IPS-15b (cell line): ENCODE measurements around the gene PDRG1.
"Not testable (repeated sequence)": the region's sequence is repeated elsewhere in the genome, so short reads cannot be mapped to it uniquely, and the experiment has no call there.

Experiments used
- H3K27me3 ChIP-seq: one replicate; pipeline ENCODE4 v1.6.1; 2013; ENCODE audit warnings: low read length; ENCODE audit not compliant: control insufficient read depth, insufficient read depth
- H3K36me3 ChIP-seq: one replicate; pipeline ENCODE4 v1.6.1; 2013; ENCODE audit warnings: low read length; ENCODE audit not compliant: control insufficient read depth, insufficient read depth
- H3K4me1 ChIP-seq: one replicate; pipeline ENCODE4 v1.6.1; 2013; ENCODE audit warnings: mild to moderate bottlenecking, low read length; ENCODE audit not compliant: control insufficient read depth, insufficient read depth
- H3K4me3 ChIP-seq: one replicate; pipeline ENCODE4 v1.5.1; 2013; ENCODE audit warnings: low read depth, low read length
- H3K9ac ChIP-seq: one replicate; pipeline ENCODE4 v1.6.1; 2013; ENCODE audit warnings: low read depth, mild to moderate bottlenecking, low read length
- H3K9me3 ChIP-seq: one replicate; pipeline ENCODE4 v1.6.1; 2013; ENCODE audit warnings: mild to moderate bottlenecking, low read length; ENCODE audit not compliant: control insufficient read depth, insufficient read depth

The PDRG1 gene

GRCh38 chr20:31937820-31938219 is 14.0 kb downstream of the PDRG1 start:
- Histone ChIP-seq H3K4me1 (peaks cover 6% of the 10 kb centered on the region), H3K36me3 (no peaks in the 10 kb centered on the region), H3K27me3 (no peaks in the 10 kb centered on the region), H3K9me3 (no peaks in the 10 kb centered on the region), H3K9ac (no peak overlapping the region), H3K4me3 (no peak overlapping the region)

GRCh38 chr20:31936420-31936819 is 15.4 kb downstream of the PDRG1 start:
- H3K4me1 ChIP-seq, result peaks cover 6% of the 10 kb centered on the region
- no peaks in the 10 kb centered on the region for H3K27me3 ChIP-seq
- no peak overlapping the region for H3K4me3 ChIP-seq
- H3K9me3 ChIP-seq, result no peaks in the 10 kb centered on the region
- no peaks in the 10 kb centered on the region for H3K36me3 ChIP-seq
- no peak overlapping the region for H3K9ac ChIP-seq

- H3K4me1 ChIP-seq, result peaks cover 6% of the 10 kb centered on the region
- no peaks in the 10 kb centered on the region for H3K9me3 ChIP-seq
- H3K36me3 ChIP-seq, result no peaks in the 10 kb centered on the region
- H3K9ac ChIP-seq, result no peak overlapping the region
- no peaks in the 10 kb centered on the region for H3K27me3 ChIP-seq
- H3K4me3 ChIP-seq, result no peak overlapping the region
Observed at GRCh38 chr20:31934968-31935764, 16.7 kb downstream of the PDRG1 start.

- H3K36me3 ChIP-seq, result no peaks in the 10 kb centered on the region
- H3K4me3 ChIP-seq, result no peak overlapping the region
- H3K9me3 ChIP-seq, result no peaks in the 10 kb centered on the region
- peaks cover 6% of the 10 kb centered on the region for H3K4me1 ChIP-seq
- H3K9ac ChIP-seq, result no peak overlapping the region
- H3K27me3 ChIP-seq, result no peaks in the 10 kb centered on the region
Observed at GRCh38 chr20:31934491-31934890, 17.4 kb downstream of the PDRG1 start.

- Histone ChIP-seq H3K36me3 (no peaks in the 10 kb centered on the region), H3K9me3 (no peaks in the 10 kb centered on the region), H3K4me1 (peaks cover 6% of the 10 kb centered on the region), H3K9ac (no peak overlapping the region), H3K4me3 (no peak overlapping the region), H3K27me3 (no peaks in the 10 kb centered on the region)
Observed at GRCh38 chr20:31933698-31934097, 18.1 kb downstream of the PDRG1 start.

GRCh38 chr20:31930779-31931178 is 21.1 kb downstream of the PDRG1 start:
- Histone ChIP-seq H3K27me3 (peaks cover 2% of the 10 kb centered on the region), H3K4me3 (no peak overlapping the region), H3K9me3 (no peaks in the 10 kb centered on the region), H3K4me1 (peaks cover 4% of the 10 kb centered on the region), H3K36me3 (no peaks in the 10 kb centered on the region), H3K9ac (no peak overlapping the region)

- H3K36me3 ChIP-seq, H3K27me3 ChIP-seq, H3K9me3 ChIP-seq, H3K4me3 ChIP-seq, H3K9ac ChIP-seq, H3K4me1 ChIP-seq: not testable (repeated sequence)
Observed at GRCh38 chr20:31929631-31930030, 22.2 kb downstream of the PDRG1 start.

GRCh38 chr20:31927627-31928159 is 24.2 kb downstream of the PDRG1 start:
- Histone ChIP-seq H3K4me3 (no peak overlapping the region), H3K27me3 (peaks cover 2% of the 10 kb centered on the region), H3K36me3 (no peaks in the 10 kb centered on the region), H3K9me3 (no peaks in the 10 kb centered on the region), H3K4me1 (no peaks in the 10 kb centered on the region), H3K9ac (no peak overlapping the region)

GRCh38 chr20:31926493-31926892 is 25.4 kb downstream of the PDRG1 start:
- H3K4me3 ChIP-seq, result no peak overlapping the region

GRCh38 chr20:31925631-31926030 is 26.2 kb downstream of the PDRG1 start:
- no peaks in the 10 kb centered on the region for H3K4me1 ChIP-seq
- H3K9me3 ChIP-seq, result no peaks in the 10 kb centered on the region
- H3K36me3 ChIP-seq, result no peaks in the 10 kb centered on the region
- no peak overlapping the region for H3K9ac ChIP-seq
- H3K4me3 ChIP-seq, result no peak overlapping the region
- H3K27me3 ChIP-seq, result peaks cover 2% of the 10 kb centered on the region

More at GRCh38 chr20:31926493-31926892, 25.4 kb downstream of the PDRG1 start:
- Histone ChIP-seq H3K27me3 (peaks cover 2% of the 10 kb centered on the region), H3K9ac (no peak overlapping the region), H3K4me1 (no peaks in the 10 kb centered on the region), H3K9me3 (no peaks in the 10 kb centered on the region), H3K36me3 (no peaks in the 10 kb centered on the region)

- Histone ChIP-seq H3K36me3 (no peaks in the 10 kb centered on the region), H3K4me3 (no peak overlapping the region), H3K27me3 (peaks cover 2% of the 10 kb centered on the region), H3K9ac (no peak overlapping the region), H3K4me1 (peaks cover 6% of the 10 kb centered on the region), H3K9me3 (no peaks in the 10 kb centered on the region)
Observed at GRCh38 chr20:31924561-31924960, 27.3 kb downstream of the PDRG1 start.
